KG1 (cell line): ENCODE results near the gene C5orf47.

ENCODE experiments used
- DNase-seq: peaks from one replicate; lab custom pipeline; 2025; lab: John Stamatoyannopoulos, UW

C5orf47 gene

GRCh38 chr5:173970878-173971650 lies 17.9 kb upstream of the C5orf47 start:
- no peak for DNase-seq

- DNase-seq: no peak
Observed at GRCh38 chr5:173971681-173972345, 17.2 kb upstream of the C5orf47 start.

GRCh38 chr5:173972607-173972924 lies 16.4 kb upstream of the C5orf47 start:
- no peak for DNase-seq

DNA sequence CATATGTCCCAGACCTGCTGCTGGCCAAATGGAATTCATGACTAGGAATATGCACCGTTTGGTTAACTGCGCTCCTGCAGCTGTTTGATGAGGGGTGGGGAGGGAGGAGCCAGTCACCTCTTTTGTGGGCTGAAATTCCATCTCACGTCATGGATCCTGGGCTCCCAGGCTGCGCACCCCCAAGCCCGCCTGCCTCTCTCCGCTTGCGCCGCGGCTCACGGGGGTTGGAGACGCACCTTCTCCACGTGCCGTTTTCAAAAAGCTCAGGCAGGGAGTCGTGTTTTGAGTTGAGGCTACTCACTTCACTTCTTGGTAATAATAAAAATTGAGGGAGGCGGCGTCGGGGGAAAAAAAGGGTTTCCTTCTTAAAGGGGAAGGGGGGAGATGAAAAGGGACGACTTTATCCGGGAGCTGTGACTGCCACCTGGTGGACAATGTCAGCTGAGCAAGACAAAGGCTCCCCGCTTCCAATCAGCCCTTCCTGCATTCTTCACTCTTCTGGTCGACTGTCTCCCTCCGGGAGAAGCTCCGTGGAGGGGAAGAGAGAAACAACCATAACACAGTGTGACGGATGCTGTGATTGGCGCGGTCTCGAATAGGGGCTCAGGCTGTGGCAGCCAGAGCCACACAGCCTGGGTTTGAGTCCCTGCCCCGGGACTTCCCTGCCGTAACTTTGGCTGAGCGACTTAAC lies 15.9 kb upstream of the C5orf47 start:
- DNase-seq: peak; percentile 80

DNA sequence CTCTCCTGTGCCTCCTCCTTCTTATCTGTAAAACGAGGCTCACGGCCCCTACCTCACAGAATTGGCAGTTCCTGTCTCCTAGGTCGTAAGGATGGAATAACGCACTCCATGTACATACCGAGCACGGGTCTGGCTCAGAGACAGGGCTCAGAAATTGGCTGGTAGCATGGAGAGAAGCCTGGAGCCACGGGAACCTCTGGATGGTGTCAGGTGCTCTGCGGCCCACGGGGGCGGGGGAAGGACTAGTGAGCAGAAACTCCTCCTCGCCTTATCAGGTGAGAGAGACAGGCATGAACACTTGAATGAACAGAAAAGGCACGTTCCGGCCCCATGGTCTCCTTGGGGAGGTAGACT lies 15.4 kb upstream of the C5orf47 start:
- no peak for DNase-seq

DNA sequence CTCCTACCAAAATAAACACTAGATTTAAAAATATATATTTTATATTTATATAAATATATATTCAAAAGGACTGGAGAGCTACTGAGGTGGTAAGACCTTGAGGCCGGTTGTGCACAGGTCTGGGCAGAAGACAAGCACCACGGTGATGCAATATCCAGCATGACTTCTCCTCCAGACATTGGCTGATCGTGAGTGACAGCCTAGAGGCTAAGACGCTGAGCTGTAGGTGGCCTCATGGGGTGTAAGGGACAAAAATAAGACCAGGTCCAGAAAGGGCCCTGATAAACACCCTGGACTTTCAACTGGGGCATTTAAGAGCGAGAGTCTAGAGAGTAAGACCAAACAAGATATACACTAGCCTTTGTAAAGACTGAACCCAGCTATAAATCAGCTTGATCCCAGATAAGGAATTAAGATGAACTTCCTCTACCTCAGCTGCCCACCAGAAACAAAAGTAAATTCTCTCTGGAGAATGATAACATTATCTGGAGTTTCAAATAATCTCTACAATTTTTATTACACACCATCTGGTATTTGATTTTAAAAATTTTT lies 14.2 kb upstream of the C5orf47 start:
- DNase-seq: no peak

DNA sequence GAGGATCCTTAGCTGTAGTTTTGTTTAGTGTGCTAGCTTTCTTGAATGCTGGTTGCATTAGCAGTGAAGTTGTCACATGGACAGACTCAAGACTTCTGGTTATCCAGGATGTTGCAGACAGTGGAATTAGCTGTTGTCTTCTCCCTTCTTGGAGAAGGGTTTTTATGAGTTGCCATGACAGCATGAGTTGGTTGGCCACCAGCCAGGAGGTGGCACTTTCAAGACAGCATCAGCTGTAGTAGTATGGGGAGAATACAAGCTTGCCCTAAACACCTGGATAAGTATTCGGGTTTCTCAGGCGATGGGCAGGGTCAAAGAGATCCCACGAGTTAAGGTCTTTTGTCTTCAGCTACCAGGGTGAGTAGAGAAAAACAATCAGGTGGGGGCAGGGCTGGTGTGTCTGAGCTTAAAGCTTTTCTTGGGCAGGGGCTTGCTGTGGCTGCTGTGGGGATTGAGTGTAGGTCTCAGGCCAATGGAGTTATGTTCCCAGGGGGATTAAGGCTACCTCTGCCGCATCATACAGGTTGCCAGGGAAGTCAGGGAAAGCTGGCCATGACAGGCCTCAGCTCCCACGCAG lies 7.7 kb upstream of the C5orf47 start:
- no peak for DNase-seq

- DNase-seq: no peak
Observed at GRCh38 chr5:173984218-173984617, 4.8 kb upstream of the C5orf47 start.

DNA sequence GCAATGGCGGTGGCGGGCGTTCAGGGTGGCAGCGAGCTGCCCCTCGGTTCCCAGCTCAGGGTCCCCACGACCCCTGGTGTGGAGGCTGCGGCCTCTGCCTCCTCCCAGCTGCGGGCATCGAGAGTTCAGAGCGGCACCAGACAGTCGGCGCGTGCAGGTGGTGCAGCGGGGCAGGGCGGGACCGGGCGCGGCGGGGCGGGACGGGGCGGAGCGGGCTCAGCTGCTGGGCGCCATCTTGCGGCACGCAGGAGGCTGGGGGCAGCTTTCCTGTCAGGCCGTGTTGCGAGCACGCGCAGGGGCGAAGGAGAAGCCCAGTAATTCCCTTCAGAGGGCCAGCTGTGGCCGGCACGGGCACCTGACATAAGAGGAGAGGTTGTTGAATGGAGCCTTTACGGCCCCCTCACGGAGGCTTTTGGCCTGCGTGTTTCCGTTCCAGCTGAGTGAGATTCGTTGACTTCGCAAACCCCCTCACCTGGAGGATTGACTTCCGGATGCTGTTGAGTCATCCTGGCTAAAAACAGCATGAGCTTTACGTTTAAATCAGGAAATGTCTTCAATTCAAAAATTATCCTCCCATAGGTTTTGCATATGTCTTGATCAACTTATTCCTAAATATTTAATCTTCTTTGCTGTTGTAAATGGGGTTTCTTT lies 587 bp downstream of the C5orf47 start:
- no peak for DNase-seq

- DNase-seq: no peak
Observed at GRCh38 chr5:173997331-173997730, 8.4 kb downstream of the C5orf47 start.

DNA sequence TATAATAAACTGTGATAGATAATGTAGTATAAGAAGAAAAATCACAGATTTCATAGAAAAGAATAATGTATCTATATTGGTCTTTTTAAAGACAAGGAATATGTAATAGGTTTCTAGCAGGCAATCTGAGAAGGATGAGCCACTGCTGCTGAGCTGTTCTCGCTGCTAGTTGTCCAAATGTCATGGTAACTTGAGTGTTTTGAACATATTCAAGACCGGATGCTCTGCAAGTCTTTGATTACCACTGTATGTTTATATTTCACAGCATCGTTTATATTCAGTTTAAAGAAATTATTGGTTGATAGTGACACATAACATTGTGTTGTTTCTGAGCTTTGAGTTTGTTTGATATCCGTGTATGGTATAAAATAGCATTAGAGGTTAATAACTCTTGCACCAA lies 9.6 kb downstream of the C5orf47 start:
- no peak for DNase-seq

- DNase-seq: no peak
Observed at GRCh38 chr5:174000076-174000475, 11.1 kb downstream of the C5orf47 start.

DNA sequence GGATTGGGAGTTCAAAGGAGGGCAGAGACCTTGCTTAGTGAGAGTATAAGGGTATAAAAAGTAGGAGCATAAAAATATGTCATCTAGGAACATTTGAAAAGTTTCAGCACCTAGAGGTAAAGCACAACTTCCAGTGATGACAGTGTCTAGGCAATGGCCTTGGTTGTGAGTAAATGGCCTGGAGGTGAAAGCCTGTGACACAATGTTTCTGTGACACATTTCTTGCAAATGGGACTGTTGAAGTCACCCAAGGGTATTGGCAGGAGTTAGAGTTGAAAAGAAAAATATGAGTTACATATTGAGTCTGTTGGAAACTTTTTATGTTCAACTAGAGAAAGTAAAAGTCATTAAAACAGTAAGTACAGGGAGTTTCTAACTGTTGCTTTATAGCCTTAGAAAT lies 14.8 kb downstream of the C5orf47 start:
- DNase-seq: no peak

DNA sequence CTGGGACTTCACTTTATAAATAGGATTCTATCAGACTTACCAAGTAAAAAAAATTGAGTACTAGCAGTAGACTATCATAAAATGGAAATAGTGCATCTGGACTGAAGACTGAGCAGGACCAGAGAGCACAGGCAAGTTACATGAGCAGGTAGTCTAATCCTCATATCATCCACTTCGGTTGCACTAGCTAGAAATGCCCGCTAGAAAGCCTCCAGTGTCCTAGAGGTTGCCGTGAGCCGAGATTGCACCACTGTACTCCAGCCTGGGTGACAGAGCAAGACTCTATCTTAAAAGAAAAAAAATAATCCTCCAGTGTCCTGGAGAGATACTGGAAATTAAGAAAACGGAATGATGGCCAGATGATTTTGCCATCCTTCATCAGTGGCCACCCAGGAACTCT lies 20.0 kb downstream of the C5orf47 start:
- DNase-seq: no peak

- DNase-seq: no peak
Observed at GRCh38 chr5:174010365-174010764, 21.4 kb downstream of the C5orf47 start.

DNA sequence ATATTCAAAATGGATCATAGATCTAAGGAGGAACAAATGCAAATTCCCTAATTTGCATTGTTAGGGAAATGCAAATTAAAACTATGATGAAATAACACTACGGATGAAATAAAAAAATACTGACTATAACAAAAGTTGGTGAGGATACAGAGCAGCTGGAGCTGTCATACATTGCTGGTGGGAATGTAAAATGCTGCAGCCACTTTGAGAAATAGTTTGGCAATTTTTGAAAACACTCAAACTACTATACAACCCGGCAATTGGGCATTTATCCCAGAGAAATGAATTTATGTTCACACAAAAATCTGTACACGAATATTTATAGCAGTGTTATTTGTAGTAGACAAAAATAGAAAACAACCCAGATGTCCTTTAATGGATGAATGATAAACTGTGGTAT lies 22.5 kb downstream of the C5orf47 start:
- no peak for DNase-seq

DNA sequence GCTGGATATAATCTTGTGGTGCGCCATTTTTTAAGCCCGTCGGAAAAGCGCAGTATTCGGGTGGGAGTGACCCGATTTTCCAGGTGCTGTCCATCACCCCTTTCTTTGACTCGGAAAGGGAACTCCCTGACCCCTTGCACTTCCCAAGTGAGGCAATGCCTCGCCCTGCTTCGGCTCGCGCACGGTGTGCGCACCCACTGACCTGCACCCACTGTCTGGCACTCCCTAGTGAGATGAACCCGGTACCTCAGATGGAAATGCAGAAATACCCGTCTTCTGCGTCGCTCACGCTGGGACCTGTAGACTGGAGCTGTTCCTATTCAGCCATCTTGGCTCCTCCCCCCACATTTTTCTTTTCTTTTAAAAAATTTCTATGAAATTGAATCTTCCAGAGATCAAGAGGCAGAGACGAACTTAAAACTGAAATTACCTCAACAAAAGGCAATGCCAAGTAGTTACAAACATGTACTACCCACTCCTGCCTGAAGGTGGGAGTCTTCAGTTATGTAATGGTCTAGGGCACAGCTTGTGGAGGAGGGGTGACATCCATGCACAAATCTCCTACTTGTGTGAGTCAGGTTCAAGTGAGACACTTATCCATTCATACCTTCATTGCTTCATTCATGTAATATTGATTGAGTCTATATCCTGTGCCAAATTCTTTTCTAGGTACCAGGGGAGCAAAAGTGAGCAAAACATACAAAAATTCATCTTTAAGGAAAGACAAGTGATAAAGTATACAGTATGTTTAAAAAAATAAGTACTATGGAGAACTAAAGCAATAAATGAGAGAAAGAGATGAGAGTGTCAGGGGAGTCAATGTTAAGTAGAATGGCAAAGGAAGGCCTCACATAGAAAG lies 31.3 kb downstream of the C5orf47 start:
- peak; percentile 10 for DNase-seq

- DNase-seq: no peak
Observed at GRCh38 chr5:174020928-174021304, 31.9 kb downstream of the C5orf47 start.

- no peak for DNase-seq
Observed at GRCh38 chr5:174022384-174023095, 33.6 kb downstream of the C5orf47 start.

DNA sequence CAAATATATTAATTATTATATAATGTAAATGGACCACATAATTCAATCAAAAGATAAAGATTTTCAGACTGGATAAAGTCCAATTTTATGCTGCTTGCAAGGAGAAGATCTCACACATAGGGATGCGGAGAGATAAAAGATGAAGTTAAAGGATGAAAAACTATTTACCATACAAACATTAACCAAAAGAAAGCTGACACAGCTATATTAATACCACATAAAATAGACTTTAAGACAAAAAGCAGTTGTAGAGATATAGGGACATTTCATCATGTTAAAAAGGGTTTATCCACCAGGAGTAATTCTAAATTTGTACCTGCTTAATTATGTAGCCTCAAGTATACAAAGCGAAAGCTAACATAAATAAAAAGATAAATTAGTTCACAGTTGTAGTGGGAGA lies 41.3 kb downstream of the C5orf47 start:
- DNase-seq: no peak
